ENCODE results near the gene NUMA1.

The NUMA1 gene

DNA sequence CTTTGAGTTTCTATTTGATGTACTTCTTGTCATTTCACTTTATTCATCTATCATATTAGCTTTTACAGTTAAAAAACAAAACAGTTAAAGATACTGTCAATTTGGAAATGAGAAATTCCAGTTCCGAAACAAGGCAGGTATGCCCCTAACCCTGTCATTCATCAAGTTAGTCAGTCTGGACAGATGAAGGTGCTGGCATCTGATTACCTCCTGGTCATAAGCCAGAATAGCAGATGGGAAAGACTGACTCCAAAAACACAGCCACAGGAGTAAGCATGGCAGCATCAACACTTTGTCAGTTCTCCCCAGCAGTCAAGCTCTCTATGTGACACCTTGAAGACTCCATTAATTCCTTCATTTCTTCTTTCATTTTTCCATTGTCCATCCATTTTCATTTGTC, 4.6 kb upstream of the NUMA1 start:
- TF ChIP-seq, protein P1, sequence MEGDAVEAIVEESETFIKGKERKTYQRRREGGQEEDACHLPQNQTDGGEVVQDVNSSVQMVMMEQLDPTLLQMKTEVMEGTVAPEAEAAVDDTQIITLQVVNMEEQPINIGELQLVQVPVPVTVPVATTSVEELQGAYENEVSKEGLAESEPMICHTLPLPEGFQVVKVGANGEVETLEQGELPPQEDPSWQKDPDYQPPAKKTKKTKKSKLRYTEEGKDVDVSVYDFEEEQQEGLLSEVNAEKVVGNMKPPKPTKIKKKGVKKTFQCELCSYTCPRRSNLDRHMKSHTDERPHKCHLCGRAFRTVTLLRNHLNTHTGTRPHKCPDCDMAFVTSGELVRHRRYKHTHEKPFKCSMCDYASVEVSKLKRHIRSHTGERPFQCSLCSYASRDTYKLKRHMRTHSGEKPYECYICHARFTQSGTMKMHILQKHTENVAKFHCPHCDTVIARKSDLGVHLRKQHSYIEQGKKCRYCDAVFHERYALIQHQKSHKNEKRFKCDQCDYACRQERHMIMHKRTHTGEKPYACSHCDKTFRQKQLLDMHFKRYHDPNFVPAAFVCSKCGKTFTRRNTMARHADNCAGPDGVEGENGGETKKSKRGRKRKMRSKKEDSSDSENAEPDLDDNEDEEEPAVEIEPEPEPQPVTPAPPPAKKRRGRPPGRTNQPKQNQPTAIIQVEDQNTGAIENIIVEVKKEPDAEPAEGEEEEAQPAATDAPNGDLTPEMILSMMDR (IDR thresholded peaks at IDR 0.05; ENCODE audit: extremely low read depth, missing control alignments) = no peak
- DNase-seq (ENCODE audit: low spot score) = no peak

DNA sequence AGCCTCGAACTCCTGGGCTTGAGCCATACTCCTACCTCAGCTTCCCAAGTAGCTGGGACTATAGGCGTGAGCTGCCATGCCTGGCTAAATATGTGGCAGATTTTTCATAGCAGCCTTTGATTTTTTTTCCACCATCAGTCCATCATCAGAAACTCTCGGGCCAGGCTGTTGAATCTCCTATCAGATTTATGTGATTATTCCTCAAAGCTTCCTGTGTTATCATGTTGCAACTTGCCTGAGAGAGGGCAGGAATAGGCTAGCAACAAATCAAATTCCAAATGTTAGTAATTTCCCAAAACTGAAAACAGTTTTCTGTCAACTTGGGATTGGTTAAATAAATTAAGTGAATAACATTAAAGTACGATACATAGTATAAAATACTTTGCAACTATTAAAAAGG, 3.7 kb upstream of the NUMA1 start:
- no peak for DNase-seq (ENCODE audit: low spot score)
- TF ChIP-seq, protein P1 (IDR thresholded peaks at IDR 0.05; ENCODE audit: extremely low read depth, missing control alignments) = no peak

DNA sequence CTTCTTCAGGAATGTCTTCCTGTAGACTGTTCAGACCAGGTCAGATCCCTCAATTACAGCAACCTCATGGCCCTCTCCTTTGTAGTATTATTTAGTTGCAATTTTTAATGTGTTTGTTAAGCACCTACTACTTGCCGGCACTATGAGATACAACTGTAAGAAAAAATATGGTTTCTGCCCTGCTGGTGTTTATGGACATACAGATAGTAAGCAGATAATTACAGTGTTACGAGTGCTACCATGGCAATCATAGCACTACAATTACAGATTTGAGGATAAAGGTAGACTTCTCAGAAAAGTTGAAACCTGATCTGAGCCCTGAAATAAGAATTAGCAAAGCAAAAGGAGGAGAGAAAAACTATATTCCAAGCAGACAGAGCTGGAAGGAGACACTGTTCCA, 3.1 kb upstream of the NUMA1 start:
- DNase-seq (ENCODE audit: low spot score) = no peak
- TF ChIP-seq, protein P1 (IDR thresholded peaks at IDR 0.05; ENCODE audit: extremely low read depth, missing control alignments) = no peak

DNA sequence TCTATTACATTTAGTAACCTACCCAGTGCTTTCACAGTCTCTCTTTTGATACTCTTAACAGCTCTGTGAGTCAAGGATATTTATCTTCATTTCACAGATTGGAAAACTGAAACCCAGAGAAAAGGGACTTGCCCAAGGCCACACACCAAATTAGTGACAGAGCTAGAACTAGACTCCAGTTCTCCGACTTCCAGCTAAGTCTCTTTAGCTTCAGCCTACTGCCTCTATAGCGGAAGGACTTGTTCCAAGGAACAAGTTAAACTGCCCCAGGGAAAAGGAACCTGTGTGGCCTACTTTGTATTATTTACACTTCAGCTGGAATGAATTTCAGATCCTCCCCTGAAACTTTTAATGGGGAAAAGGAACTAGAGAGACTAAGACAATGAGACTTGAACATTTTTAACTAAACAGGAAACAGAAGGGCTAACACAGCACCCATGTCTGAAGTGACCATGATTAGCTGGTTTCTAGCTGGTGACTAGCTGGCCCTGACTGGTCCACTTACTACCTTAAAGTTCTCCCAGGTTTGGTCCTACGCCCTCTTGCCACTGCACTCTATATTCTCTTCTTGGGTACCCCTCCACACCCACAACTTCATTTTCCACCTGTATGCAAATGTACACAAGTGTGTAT, 1.6 kb upstream of the NUMA1 start:
- DNase-seq (ENCODE audit: low spot score) = no peak
- TF ChIP-seq, protein P1 (IDR thresholded peaks at IDR 0.05; ENCODE audit: extremely low read depth, missing control alignments) = no peak

DNA sequence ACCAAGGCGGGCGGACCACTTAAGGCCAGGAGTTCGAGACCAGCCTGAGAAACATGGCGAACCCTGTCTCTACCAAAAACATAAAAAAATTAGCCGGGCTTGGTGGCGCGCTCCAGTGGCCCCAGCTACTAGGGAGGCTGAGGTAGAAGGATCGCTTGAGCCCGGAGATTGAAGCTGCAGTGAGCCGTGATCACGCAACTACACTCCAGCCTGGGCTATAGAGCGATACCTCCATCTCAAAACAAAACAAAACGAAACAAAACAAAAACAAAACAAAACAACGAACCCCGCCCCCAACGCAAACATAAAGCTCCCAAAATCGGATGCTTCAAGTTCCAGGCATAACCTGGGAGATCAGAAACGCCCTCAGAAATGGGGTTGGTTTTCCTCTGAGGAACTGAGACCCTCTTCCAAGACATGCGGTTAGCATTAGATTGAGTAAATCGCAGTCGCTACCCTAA, 872 bp upstream of the NUMA1 start:
- TF ChIP-seq, protein P1 (IDR thresholded peaks at IDR 0.05; ENCODE audit: extremely low read depth, missing control alignments) = no peak
- DNase-seq (ENCODE audit: low spot score) = no peak

DNA sequence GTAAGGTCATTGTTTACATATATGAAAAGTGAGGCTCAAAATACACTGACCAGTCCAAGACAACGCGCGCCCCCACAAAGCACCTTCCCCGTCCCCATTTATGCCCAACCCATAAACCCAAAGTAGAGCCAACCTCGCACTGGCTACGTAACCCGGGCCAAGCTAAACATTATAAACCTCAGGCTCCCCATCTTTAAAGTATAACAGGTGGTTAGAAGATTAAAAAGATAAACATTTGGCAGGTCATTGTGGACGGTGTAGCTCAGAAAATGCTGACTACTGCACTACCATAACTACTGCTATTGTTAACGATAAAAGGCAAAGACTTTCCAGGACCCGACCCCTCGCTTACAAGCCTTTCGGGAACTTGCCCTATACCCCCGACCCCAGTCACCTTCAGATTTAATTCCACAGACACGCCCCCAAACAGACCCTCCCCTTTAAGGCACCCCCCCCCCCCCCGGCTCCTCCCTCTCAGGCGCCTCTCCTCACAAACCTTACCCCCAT, 470 bp downstream of the NUMA1 start:
- no peak for DNase-seq (ENCODE audit: low spot score)

DNA sequence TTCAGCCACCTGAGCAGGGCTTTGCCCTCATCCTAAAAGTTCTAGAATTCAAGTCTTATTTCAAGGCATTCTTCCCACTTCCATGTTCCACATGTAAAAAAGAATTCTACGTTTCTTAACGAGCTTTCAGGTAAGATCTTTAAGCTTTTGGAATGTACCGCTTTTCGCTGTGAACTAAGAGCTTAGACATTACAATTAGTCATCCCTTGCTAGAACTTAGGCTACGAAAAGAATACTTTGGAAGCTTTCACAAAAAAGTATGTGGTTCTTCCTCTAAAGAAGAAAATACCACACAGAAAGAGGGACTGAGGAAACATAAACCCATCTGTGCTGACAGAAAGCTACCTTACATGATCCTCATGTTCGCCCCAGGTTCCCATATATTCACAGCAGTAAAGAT, 1.9 kb downstream of the NUMA1 start:
- DNase-seq (ENCODE audit: low spot score) = no peak
- TF ChIP-seq, protein P1 (IDR thresholded peaks at IDR 0.05; ENCODE audit: extremely low read depth, missing control alignments) = no peak

More for the DNA sequence above, 470 bp downstream of the NUMA1 start:
- TF ChIP-seq, protein P1 (IDR thresholded peaks at IDR 0.05; ENCODE audit: extremely low read depth, missing control alignments) = no peak
